ENCODE measurements around the gene MYO18A.
"Not testable (repeated sequence)": the region's sequence is repeated elsewhere in the genome, so short reads cannot be mapped to it uniquely, and the experiment has no call there.

The MYO18A gene, protein sequence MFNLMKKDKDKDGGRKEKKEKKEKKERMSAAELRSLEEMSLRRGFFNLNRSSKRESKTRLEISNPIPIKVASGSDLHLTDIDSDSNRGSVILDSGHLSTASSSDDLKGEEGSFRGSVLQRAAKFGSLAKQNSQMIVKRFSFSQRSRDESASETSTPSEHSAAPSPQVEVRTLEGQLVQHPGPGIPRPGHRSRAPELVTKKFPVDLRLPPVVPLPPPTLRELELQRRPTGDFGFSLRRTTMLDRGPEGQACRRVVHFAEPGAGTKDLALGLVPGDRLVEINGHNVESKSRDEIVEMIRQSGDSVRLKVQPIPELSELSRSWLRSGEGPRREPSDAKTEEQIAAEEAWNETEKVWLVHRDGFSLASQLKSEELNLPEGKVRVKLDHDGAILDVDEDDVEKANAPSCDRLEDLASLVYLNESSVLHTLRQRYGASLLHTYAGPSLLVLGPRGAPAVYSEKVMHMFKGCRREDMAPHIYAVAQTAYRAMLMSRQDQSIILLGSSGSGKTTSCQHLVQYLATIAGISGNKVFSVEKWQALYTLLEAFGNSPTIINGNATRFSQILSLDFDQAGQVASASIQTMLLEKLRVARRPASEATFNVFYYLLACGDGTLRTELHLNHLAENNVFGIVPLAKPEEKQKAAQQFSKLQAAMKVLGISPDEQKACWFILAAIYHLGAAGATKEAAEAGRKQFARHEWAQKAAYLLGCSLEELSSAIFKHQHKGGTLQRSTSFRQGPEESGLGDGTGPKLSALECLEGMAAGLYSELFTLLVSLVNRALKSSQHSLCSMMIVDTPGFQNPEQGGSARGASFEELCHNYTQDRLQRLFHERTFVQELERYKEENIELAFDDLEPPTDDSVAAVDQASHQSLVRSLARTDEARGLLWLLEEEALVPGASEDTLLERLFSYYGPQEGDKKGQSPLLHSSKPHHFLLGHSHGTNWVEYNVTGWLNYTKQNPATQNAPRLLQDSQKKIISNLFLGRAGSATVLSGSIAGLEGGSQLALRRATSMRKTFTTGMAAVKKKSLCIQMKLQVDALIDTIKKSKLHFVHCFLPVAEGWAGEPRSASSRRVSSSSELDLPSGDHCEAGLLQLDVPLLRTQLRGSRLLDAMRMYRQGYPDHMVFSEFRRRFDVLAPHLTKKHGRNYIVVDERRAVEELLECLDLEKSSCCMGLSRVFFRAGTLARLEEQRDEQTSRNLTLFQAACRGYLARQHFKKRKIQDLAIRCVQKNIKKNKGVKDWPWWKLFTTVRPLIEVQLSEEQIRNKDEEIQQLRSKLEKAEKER (N-terminal part only)

GRCh38 chr17:29180034-29180787 lies at the start of gene MYO18A:
Gene MYO18A (minus strand): TSS chr17:29180398. CDS start chr17:29166940, 13,458 bp downstream.
- peak; percentile 48 for TF ChIP-seq CTCF (IDR thresholded peaks at IDR 0.05; ENCODE audit: low read length, missing control alignments)

GRCh38 chr17:29225396-29225795 lies 45.2 kb upstream of the MYO18A start:
- H3K4me3 ChIP-seq (replicated peaks; ENCODE audit: low read depth, low read length), result no peak overlapping the region
- DNase-seq (ENCODE audit: low read depth), result no peak
- no peak for TF ChIP-seq CTCF (IDR thresholded peaks at IDR 0.05; ENCODE audit: low read length, missing control alignments)

More at GRCh38 chr17:29180034-29180787, at the start of gene MYO18A:
- peak within 1 kb of the TSS; percentile 61 for H3K4me3 ChIP-seq (replicated peaks; ENCODE audit: low read depth, low read length)
- peak; percentile 77 for DNase-seq (ENCODE audit: low read depth)

DNA sequence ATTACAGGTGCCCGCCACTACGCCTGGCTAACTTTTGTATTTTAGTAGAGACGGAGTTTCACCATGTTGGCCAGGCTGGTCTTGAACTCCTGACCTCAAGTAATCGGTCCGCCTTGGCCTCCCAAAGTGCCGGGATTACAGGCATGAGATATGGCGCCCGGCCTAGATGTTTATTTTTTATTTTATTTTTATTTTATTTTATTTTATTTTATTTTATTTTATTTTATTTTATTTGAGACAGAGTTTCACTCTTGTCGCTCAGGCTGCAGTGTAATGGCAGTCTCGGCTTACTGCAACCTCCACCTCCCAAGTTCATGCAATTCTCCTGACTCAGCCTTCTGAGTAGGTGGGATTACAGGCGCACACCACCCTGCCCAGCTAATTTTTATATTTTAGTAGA lies 41.1 kb upstream of the MYO18A start:
- not testable (repeated sequence) for H3K4me3 ChIP-seq (replicated peaks; ENCODE audit: low read depth, low read length); DNase-seq (ENCODE audit: low read depth)

DNA sequence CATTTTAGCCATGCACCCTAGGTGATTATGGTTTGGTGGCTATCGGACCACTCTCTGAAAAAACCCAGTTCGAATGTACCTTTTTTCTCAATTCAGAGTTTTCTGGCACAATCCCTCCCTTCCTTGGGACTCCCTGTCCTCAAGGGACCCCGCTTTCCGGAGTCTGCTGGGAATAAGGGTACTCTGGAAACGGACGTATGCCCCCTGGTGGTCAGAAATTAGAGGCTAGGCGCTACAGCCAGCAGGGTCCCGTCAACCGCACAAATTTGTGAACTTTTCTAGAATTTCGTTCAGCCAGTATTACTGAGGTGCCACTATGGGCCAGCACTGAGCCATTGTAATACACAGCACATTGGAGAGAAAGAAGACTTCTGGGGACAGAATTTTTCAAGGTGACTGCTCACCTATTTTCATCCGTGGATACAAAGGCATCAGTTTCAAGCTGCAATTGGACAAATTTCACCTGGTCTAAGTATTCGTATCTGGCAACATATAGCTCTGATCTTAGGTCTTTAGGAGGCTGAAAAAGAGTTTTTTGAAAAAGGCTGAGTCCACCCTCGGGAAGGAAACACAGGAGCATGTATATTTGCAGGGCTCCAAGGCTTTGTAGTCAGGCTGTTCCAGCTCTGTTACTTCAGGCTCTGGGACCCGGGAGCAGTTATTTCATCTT lies 39.3 kb upstream of the MYO18A start:
- H3K4me3 ChIP-seq (replicated peaks; ENCODE audit: low read depth, low read length), result no peak overlapping the region
- peak; percentile 90 for DNase-seq (ENCODE audit: low read depth)
- peak; percentile 96 for TF ChIP-seq CTCF (IDR thresholded peaks at IDR 0.05; ENCODE audit: low read length, missing control alignments)

DNA sequence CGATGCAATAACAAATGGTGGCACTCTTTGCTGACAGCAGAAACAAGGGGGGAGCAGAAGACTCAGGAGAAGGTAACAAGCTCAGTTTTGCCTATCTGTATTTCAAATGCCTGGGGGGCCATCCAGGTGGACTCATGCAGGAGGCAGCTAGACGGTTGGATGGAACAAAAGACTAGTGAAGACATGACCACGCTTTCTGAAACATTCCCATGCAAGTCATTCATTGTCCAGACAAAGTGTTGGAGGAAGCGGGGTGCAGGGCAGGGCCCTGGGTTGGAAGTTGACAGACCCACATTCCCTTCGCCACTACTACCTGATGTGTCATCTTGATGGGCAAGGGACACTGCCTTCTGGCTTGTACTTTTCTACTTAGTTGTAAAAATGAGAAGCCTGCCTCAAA lies 36.7 kb upstream of the MYO18A start:
- TF ChIP-seq CTCF (IDR thresholded peaks at IDR 0.05; ENCODE audit: low read length, missing control alignments), result no peak
- H3K4me3 ChIP-seq (replicated peaks; ENCODE audit: low read depth, low read length), result no peak overlapping the region
- no peak for DNase-seq (ENCODE audit: low read depth)

GRCh38 chr17:29216181-29216580 lies 36.0 kb upstream of the MYO18A start:
- H3K4me3 ChIP-seq (replicated peaks; ENCODE audit: low read depth, low read length), result no peak overlapping the region
- no peak for DNase-seq (ENCODE audit: low read depth)
- TF ChIP-seq CTCF (IDR thresholded peaks at IDR 0.05; ENCODE audit: low read length, missing control alignments), result no peak
